ENCODE measurements around the gene SH3BP2. TPM values are rescaled to one million over a fixed set of nuclear protein-coding genes. Genes with fewer than 3 reads are reported as not detected.

SH3BP2 gene
- total RNA-seq, 3 donors from 2014 or later, result 40.5 to 74.8 (median 59.3) TPM

DNA sequence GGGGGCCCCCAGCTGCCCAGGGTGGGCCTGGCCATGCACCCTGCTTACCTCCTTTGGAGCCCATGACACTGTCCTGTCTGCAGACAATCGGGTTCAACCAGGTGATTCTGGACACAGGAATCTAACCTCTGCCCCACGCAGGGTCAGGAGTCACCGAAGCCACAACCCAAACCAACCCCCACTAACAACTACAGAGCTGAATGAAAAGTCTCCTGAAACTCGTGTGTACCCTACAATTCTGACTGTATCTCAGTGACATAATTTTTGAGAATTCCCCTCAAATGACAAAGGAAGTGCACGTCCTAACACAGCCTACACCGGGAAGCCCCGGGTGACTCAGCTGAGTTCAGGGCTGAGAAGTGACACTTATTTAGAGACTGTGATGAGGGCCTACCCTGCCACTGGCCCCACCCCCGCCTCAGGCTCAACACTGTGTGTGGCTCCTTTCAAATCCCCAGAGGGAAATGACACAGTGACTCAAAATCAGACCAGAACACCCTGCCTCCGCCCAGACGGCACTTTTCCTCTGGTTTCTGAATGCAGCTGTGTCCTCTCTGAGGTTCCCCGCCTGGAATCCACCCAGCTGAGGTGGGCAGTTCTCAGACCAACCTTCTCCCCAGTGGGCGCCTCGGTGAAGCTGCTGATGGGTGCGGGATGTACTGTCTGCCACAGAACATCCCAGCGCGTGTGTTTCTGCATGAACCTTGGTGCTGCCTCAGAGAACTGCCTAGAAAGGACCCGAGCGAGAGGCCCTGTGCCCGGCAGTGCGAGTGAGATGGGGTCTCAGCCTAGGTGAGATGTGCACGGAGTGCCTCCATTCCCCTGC is 46.7 kb upstream of the SH3BP2 start:
- no peak overlapping the region for H3K4me3 ChIP-seq
- no peak for DNase-seq (ENCODE audit: low spot score in 2 of 2)
- no peaks in the 10 kb centered on the region for H3K9me3 ChIP-seq
- peaks cover 4% of the 10 kb centered on the region for H3K36me3 ChIP-seq
- peak overlapping the region in 1 of 2 donors; percentile 61 for H3K27ac ChIP-seq
- no peaks in the 10 kb centered on the region for H3K4me1 ChIP-seq
- TF ChIP-seq POLR2AphosphoS5 (IDR thresholded peaks at IDR 0.05), result no peak
- TF ChIP-seq, protein P1, sequence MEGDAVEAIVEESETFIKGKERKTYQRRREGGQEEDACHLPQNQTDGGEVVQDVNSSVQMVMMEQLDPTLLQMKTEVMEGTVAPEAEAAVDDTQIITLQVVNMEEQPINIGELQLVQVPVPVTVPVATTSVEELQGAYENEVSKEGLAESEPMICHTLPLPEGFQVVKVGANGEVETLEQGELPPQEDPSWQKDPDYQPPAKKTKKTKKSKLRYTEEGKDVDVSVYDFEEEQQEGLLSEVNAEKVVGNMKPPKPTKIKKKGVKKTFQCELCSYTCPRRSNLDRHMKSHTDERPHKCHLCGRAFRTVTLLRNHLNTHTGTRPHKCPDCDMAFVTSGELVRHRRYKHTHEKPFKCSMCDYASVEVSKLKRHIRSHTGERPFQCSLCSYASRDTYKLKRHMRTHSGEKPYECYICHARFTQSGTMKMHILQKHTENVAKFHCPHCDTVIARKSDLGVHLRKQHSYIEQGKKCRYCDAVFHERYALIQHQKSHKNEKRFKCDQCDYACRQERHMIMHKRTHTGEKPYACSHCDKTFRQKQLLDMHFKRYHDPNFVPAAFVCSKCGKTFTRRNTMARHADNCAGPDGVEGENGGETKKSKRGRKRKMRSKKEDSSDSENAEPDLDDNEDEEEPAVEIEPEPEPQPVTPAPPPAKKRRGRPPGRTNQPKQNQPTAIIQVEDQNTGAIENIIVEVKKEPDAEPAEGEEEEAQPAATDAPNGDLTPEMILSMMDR (IDR thresholded peaks at IDR 0.05), result no peak
- no peak for TF ChIP-seq POLR2A (IDR thresholded peaks at IDR 0.05)
- no peaks in the 10 kb centered on the region for H3K27me3 ChIP-seq
- intact Hi-C loops (cut with DNase I; ENCODE audit: low total_unique reads), result loop anchor here (5.0 kb wide), 1 partner anchor 114 kb away; no protein-coding TSS in a partner anchor

DNA sequence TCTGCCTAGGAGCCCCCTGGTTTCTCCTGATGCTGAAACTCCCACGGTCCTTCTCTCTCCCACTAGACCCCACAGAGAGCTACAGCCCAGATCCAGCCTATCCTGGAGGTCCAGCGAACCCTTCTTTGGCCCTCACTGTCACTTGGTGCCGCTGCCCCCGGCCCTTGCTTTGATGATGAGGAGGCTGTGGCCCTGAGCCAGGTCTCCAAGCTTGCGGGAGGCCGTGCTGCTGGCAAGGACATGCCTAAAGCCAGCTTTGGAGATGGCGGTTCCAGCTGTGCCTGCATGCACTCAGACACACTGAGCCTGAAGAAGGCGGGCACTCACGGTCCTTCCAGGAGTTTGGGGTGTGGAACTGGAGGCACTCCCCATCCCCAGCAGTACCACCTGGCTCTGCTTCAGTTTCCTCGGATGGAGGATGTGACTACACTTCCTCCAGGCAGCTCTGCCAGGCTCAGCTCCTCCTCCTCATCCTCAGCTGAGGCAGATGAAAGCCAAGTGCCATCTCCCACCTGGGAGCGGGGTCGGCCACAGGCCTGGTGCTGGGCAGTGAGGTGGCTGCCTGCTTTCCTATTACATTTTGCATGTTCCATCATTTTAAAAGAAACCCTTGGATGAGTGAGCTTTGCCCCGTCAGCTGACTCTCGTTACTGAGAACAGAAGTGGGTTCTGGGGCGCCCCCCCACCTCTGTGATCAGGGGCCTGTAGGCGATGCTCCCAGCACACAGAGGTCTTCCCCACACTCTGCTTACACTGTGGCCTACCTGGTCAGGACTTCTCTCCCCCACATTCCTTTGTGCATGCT is 45.8 kb upstream of the SH3BP2 start:
- H3K27ac ChIP-seq, result peak overlapping the region in 1 of 2 donors; percentile 48

DNA sequence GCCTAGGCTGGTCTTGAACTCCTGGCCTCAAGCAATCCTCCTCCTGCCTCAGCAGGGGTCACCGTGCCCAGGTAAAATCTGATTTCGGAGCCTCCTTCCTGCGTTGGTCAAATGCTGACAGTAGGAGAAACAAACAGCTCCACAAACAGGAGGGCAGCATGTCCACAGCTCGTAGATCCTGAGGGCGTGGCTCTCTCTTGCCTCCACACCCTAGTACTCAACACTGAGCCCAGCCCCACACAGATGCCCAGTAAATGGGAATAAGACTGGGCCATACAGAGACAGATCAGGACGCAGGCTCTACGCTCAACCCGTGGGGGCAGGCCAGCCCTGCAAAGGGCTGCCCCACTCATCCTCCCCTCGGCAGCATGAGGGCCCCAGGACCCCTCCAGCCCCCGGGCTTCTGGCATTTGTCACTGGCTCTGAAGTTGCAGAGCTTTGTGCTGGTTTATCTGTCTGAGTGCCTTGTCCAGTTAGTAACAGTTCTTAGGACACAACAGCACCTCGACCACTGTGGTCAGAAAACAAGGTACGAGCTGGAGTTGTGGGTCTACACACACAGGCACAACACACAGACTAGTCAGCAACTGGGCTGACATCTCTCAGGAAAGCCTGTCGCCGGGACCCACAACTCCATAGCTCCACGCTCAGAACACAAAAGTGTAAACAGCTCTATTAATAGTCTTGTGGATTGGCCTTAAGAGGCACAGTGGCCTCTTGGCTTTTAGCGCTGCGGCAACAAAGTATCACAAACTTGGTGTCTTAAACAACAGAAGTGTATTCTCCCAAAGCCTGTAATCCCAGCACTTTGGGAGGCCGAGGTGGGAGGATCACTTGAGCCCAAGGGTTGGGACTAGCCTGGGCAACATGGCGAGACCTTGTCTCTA is 41.9 kb upstream of the SH3BP2 start:
- Histone ChIP-seq H3K9me3 (no peaks in the 10 kb centered on the region), H3K27ac (no peak overlapping the region), H3K4me1 (peaks cover 4 to 8% of the 10 kb centered on the region in 2 donors), H3K36me3 (no peaks in the 10 kb centered on the region), H3K4me3 (no peak overlapping the region), H3K27me3 (no peaks in the 10 kb centered on the region)
- TF ChIP-seq POLR2A (IDR thresholded peaks at IDR 0.05) (no peak), POLR2AphosphoS5 (IDR thresholded peaks at IDR 0.05) (no peak)
- TF ChIP-seq, protein P1 (IDR thresholded peaks at IDR 0.05), result no peak
- no peak for DNase-seq (ENCODE audit: low spot score in 2 of 2)
- intact Hi-C loops (cut with DNase I; ENCODE audit: low total_unique reads), result no loop called here

More for the DNA sequence above, 45.8 kb upstream of the SH3BP2 start:
- H3K4me1 ChIP-seq, result no peaks in the 10 kb centered on the region
- H3K36me3 ChIP-seq, result peaks cover 4% of the 10 kb centered on the region
- no peaks in the 10 kb centered on the region for H3K27me3 ChIP-seq
- intact Hi-C loops (cut with DNase I; ENCODE audit: low total_unique reads), result loop anchor here (5.0 kb wide), 1 partner anchor 115 kb away; no protein-coding TSS in a partner anchor
- no peak for DNase-seq (ENCODE audit: low spot score in 2 of 2)
- TF ChIP-seq POLR2AphosphoS5 (IDR thresholded peaks at IDR 0.05) (no peak), POLR2A (IDR thresholded peaks at IDR 0.05) (no peak)
- TF ChIP-seq, protein P1 (IDR thresholded peaks at IDR 0.05), result no peak
- H3K9me3 ChIP-seq, result no peaks in the 10 kb centered on the region
- no peak overlapping the region for H3K4me3 ChIP-seq

DNA sequence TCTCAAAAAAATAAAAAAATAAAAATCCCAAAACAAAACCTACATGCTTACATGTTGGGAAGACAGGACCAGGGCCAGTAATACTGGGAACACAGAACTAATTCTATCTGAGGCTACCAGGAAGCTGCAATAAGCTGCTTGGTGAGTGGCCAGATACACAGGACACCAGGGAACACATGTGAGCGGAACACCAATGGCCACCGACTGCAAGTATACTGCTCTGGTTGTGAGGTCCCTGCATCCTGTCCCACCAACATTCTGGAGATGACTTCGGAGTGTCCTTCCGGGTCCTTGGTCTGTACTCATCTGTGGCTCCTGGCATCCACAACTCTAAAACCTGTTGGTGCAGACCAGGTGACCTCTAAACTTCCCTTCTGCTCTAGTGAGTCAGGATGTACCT is 39.4 kb upstream of the SH3BP2 start:
- H3K27ac ChIP-seq, result peak overlapping the region; percentile 12 to 30
- peaks cover 4 to 8% of the 10 kb centered on the region in 2 donors for H3K4me1 ChIP-seq
- TF ChIP-seq POLR2A (IDR thresholded peaks at IDR 0.05) (no peak), POLR2AphosphoS5 (IDR thresholded peaks at IDR 0.05) (no peak)
- TF ChIP-seq, protein P1 (IDR thresholded peaks at IDR 0.05), result no peak
- H3K27me3 ChIP-seq, result no peaks in the 10 kb centered on the region
- H3K36me3 ChIP-seq, result no peaks in the 10 kb centered on the region
- no peak overlapping the region for H3K4me3 ChIP-seq
- DNase-seq (ENCODE audit: low spot score in 2 of 2), result peak in 1 of 2 donors; percentile 44
- intact Hi-C loops (cut with DNase I; ENCODE audit: low total_unique reads), result no loop called here
- H3K9me3 ChIP-seq, result no peaks in the 10 kb centered on the region
